IPS-18c (cell line): ENCODE data around the gene PRR29.

Experiments
- H3K4me3 ChIP-seq: 2 replicates; pipeline ENCODE4 v1.7.0; 2013; ENCODE audit warnings: low read depth, mild to moderate bottlenecking, low read length, moderate library complexity; ENCODE audit not compliant: insufficient read depth
- H3K9me3 ChIP-seq: one replicate; pipeline ENCODE4 v1.6.1; 2013; ENCODE audit warnings: mild to moderate bottlenecking, low read length, moderate library complexity; ENCODE audit not compliant: control insufficient read depth, insufficient read depth

Gene PRR29

DNA sequence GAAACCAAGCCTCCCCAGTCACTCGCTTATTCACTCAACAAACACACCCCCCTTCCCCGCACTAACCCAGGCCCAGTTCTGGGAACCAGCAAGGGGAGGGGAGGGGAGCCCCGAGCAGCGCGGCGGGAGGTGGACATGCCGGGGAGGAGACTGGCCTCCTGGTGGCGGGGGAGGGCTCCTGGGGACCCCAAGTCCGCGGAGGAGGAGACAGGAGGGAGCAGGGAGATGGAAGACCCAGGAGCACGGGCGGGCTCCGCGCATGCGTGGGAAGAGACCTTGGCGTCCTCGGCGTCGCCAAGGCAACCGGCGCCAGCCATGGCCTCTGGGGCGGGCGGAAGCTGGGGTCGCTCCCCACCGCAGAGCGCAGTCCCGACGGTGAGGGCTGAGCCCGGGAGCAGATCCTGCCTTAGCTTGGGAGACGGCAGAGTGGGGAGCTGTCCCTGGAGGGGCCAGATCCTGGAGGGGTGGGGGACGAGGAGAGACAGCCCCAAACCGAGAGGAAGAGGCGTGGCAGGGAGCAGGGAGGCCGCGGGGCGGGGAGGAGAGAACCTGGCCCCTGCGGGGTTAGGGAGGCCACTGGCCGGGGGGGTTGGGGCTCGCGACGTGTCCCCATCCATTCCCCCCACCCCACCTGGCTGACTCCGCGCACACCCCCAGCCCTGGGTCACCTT, at the start of gene PRR29:
Gene PRR29, plus strand, starts transcription at position 302 of the 671 bp plus-strand sequence. Its CDS starts 14 bp downstream, at position 316.
- Histone ChIP-seq H3K9me3 (no peaks in the 10 kb centered on the region), H3K4me3 (peak within 1 kb of the TSS; percentile 98)

GRCh38 chr17:63948521-63948920, 49.6 kb upstream of the PRR29 start:
- Histone ChIP-seq H3K9me3 (no peaks in the 10 kb centered on the region), H3K4me3 (no peak overlapping the region)

GRCh38 chr17:63949576-63950250, 48.4 kb upstream of the PRR29 start:
- H3K9me3 ChIP-seq, result no peaks in the 10 kb centered on the region
- H3K4me3 ChIP-seq, result no peak overlapping the region

- no peak overlapping the region for H3K4me3 ChIP-seq
These were observed 46.9 kb upstream of the PRR29 start for GRCh38 chr17:63950940-63951907.

DNA sequence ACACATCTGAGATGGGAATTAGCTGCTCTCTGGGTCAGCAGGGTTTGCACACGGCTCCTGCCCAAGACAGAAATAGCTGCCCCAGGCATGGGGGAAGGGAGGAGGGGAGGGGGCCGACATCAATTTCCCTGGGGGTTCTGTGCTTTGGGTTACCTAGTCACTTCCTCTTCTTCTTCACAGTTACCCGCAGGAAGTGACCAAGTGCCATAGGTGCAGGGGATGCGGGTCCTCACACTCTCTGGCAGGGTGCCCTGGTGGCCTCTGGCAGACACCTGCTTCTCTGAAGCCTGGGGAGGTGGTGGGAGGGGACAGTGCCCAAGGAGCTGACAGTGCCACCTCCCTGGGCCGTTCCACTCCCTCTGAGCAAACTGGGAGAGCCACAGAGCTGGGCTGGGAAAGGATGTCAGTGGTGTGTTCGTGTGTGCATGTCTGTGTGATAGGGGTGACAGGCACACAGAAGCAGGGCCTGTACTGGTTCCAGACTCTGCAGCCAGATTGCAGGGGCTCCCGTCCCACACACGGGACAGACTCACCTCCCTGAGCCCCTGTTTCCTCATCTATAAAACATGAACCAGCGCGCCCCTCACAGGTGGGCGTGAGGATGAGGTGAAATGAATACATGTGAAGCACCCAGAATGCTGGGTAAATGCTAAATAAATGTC, 43.6 kb upstream of the PRR29 start:
- Histone ChIP-seq H3K9me3 (no peaks in the 10 kb centered on the region), H3K4me3 (no peak overlapping the region)

More at GRCh38 chr17:63950940-63951907, 46.9 kb upstream of the PRR29 start:
- H3K9me3 ChIP-seq, result no peaks in the 10 kb centered on the region

- Histone ChIP-seq H3K9me3 (peaks cover under 1% of the 10 kb centered on the region), H3K4me3 (no peak overlapping the region)
These were observed 42.9 kb upstream of the PRR29 start for GRCh38 chr17:63955232-63955631.

DNA sequence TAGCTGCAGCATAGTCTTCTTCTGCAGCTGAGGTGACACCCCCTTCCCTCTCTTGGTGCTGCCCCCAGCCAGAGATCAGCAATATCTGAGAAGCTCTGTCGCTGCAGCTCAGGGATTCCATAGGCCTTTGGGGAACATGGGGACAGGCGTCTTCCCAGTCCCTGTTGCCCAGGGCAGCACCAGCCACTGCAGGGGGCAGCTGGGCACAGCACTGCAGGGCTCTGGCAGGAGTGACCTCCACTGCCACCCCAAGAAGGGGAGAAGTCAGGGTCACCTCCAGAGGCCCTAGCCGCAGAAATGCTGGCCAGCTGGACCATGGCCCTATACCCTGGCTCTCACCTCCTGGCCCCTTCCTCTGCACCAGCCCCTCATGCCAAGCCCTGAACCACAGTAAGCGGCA, 42.4 kb upstream of the PRR29 start:
- H3K9me3 ChIP-seq, result peaks cover 2% of the 10 kb centered on the region
- no peak overlapping the region for H3K4me3 ChIP-seq

DNA sequence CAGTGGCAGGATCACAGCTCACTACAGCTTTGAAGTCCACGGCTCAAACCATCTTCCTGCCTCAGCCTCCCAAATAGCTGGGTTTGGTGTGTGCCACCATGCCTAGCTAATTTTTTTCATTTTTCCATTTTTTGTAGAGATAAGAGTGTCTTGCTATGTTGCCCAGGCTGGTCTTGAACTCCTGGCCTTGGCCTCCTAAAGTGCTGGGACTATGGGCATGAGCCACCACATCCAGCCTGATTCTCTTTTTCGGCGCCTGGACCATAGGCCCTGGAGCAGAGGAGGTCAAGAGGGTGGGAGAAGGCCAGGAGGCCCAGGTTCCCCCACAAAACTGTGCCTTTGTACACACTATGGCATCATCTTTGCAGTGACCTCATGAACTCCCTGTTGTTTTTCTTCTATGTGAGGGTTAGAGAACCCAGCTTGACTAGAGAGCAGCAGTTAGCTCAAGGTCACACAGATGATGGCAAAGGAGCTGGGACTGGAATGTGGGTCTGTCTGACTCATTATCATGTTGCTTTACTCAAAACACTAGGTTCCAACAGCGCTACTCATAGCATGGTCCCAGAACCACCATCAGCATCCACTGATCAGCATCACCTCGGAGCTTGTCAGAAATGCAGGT, 41.7 kb upstream of the PRR29 start:
- Histone ChIP-seq H3K4me3 (no peak overlapping the region), H3K9me3 (peaks cover 2% of the 10 kb centered on the region)

- Histone ChIP-seq H3K9me3 (peaks cover 2% of the 10 kb centered on the region), H3K4me3 (peak overlapping the region; percentile 12)
These were observed 38.1 kb upstream of the PRR29 start for GRCh38 chr17:63960006-63960405.

DNA sequence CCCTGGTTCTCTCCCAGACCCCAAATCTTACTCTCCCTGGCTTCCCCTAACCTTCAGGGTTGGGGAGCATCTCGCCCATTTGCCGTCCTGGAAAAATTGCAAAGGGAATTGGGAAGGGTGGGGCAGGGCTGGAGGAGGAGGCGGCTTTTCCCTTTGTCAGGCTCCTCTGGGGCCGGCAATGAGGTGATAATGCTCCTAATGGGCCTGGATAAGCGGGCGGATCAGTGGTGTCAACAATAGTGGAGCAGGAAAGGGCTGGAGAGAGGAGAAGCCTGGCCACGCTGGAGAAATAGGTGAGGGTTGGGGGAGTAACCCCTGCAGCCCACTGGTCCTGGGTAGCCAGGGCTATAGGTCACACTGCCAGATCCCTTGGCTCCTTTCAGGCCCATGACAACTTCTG, 37.7 kb upstream of the PRR29 start:
- peak overlapping the region; percentile 52; the same call in 1 of the 2 replicates for H3K4me3 ChIP-seq

GRCh38 chr17:63961355-63962212, 36.6 kb upstream of the PRR29 start:
- peak overlapping the region; percentile 52 for H3K4me3 ChIP-seq

More for the DNA sequence above, 37.7 kb upstream of the PRR29 start:
- H3K9me3 ChIP-seq, result peaks cover 2% of the 10 kb centered on the region

GRCh38 chr17:63962298-63962744, 35.8 kb upstream of the PRR29 start:
- Histone ChIP-seq H3K4me3 (no peak overlapping the region), H3K9me3 (peaks cover 2% of the 10 kb centered on the region)

More at GRCh38 chr17:63961355-63962212, 36.6 kb upstream of the PRR29 start:
- peaks cover 2% of the 10 kb centered on the region for H3K9me3 ChIP-seq

DNA sequence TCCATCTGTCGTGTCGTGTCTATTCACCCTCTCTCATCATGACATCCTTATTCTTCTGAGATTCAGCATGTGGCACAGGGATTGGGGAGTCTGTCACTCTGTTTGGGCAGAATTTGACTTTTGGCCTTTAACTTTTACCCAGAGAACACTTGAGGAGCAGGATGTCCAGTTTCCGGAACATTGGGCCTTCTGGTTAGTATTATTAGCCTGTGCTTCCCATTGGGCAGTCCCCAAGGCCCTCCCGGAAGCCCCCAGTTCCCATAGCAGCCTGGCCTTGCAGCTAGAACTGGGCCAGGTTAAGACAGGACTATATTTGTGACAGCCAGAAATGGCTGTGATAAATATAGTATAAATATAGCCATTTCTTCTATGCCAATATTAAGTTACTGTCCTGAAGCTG, 35.0 kb upstream of the PRR29 start:
- H3K4me3 ChIP-seq, result no peak overlapping the region
- peaks cover 2% of the 10 kb centered on the region for H3K9me3 ChIP-seq

GRCh38 chr17:63966646-63967264, 31.4 kb upstream of the PRR29 start:
- H3K4me3 ChIP-seq, result no peak overlapping the region
- H3K9me3 ChIP-seq, result no peaks in the 10 kb centered on the region

DNA sequence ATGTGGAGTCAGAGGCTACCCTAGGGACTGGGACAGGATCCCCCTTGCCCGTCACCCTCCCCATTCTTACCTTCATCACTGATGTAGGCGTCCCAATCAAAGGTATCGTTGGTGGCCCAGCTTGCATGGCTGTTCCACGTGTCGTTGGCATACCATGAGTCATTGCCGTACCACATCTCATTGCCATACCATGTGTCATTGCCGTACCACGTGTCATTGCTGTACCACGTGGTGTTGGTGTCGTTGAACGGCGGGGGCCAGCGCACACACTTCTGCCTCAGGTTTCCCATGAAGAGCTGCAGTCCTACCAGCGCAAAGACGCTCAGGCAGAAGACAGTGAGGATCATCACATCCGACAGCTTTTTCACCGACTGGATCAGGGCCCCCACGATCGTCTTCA, 30.2 kb upstream of the PRR29 start:
- H3K4me3 ChIP-seq, result no peak overlapping the region
- no peaks in the 10 kb centered on the region for H3K9me3 ChIP-seq
